Measurements from ENCODE around the gene KRTAP10-8. TPM values are rescaled to one million over a fixed set of nuclear protein-coding genes. Genes with fewer than 3 reads are reported as not detected.
"Not testable (repeated sequence)": the region's sequence is repeated elsewhere in the genome, so short reads cannot be mapped to it uniquely, and the experiment has no call there.

Gene KRTAP10-8
- total RNA-seq, 1 donor from 2014 or later = not detected

GRCh38 chr21:44571844-44572782 is 39.8 kb upstream of the KRTAP10-8 start:
- DNase-seq (ENCODE audit: low spot score) = no peak
- Mint-ChIP-seq H3K36me3 (no peaks in the 10 kb centered on the region), H3K27ac (no peak overlapping the region), H3K4me1 (peaks cover 2% of the 10 kb centered on the region), H3K4me3 (no peak overlapping the region), H3K9me3 (peaks cover 25% of the 10 kb centered on the region), H3K27me3 (ENCODE audit: insufficient read depth, low read depth) (peaks cover 10% of the 10 kb centered on the region)
- Histone ChIP-seq H3K4me3 (no peak overlapping the region), H3K9me3 (ENCODE audit: low read depth) (peaks cover 3% of the 10 kb centered on the region), H3F3A (ENCODE audit: low read depth) (no peaks in the 10 kb centered on the region), H3K9ac (no peak overlapping the region), H2AFZ (replicated peaks) (no peak overlapping the region), H3K4me2 (no peak overlapping the region), H3K36me3 (no peaks in the 10 kb centered on the region), H3K79me2 (ENCODE audit: low read depth) (no peaks in the 10 kb centered on the region), H3K27ac (no peak overlapping the region), H3K27me3 (no peaks in the 10 kb centered on the region), H3K4me1 (no peaks in the 10 kb centered on the region), H4K20me1 (ENCODE audit: low read depth) (no peaks in the 10 kb centered on the region)
- TF ChIP-seq, protein P1, sequence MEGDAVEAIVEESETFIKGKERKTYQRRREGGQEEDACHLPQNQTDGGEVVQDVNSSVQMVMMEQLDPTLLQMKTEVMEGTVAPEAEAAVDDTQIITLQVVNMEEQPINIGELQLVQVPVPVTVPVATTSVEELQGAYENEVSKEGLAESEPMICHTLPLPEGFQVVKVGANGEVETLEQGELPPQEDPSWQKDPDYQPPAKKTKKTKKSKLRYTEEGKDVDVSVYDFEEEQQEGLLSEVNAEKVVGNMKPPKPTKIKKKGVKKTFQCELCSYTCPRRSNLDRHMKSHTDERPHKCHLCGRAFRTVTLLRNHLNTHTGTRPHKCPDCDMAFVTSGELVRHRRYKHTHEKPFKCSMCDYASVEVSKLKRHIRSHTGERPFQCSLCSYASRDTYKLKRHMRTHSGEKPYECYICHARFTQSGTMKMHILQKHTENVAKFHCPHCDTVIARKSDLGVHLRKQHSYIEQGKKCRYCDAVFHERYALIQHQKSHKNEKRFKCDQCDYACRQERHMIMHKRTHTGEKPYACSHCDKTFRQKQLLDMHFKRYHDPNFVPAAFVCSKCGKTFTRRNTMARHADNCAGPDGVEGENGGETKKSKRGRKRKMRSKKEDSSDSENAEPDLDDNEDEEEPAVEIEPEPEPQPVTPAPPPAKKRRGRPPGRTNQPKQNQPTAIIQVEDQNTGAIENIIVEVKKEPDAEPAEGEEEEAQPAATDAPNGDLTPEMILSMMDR (IDR thresholded peaks at IDR 0.05) = no peak
- no peak for TF ChIP-seq EZH2 (IDR thresholded peaks at IDR 0.05)
- TF ChIP-seq EZH2phosphoT487 (IDR thresholded peaks at IDR 0.05) = no peak

- Histone ChIP-seq H3K4me1 (no peaks in the 10 kb centered on the region), H3K9ac (no peak overlapping the region), H3K27me3 (no peaks in the 10 kb centered on the region), H3K4me2 (no peak overlapping the region), H3K79me2 (ENCODE audit: low read depth) (no peaks in the 10 kb centered on the region), H3F3A (ENCODE audit: low read depth) (no peaks in the 10 kb centered on the region), H3K4me3 (no peak overlapping the region), H3K27ac (no peak overlapping the region), H3K9me3 (ENCODE audit: low read depth) (peaks cover 3% of the 10 kb centered on the region), H4K20me1 (ENCODE audit: low read depth) (no peaks in the 10 kb centered on the region), H3K36me3 (no peaks in the 10 kb centered on the region), H2AFZ (replicated peaks) (no peak overlapping the region)
- Mint-ChIP-seq H3K27ac (peak overlapping the region; percentile 35), H3K36me3 (no peaks in the 10 kb centered on the region), H3K9me3 (peaks cover 32% of the 10 kb centered on the region), H3K4me1 (peaks cover 2% of the 10 kb centered on the region), H3K27me3 (ENCODE audit: insufficient read depth, low read depth) (peaks cover 8% of the 10 kb centered on the region), H3K4me3 (no peak overlapping the region)
- DNase-seq (ENCODE audit: low spot score) = no peak
- TF ChIP-seq EZH2phosphoT487 (IDR thresholded peaks at IDR 0.05) (no peak), EZH2 (IDR thresholded peaks at IDR 0.05) (no peak)
- TF ChIP-seq, protein P1 (IDR thresholded peaks at IDR 0.05) = no peak
Observed at GRCh38 chr21:44572959-44573583, 38.8 kb upstream of the KRTAP10-8 start.

DNA sequence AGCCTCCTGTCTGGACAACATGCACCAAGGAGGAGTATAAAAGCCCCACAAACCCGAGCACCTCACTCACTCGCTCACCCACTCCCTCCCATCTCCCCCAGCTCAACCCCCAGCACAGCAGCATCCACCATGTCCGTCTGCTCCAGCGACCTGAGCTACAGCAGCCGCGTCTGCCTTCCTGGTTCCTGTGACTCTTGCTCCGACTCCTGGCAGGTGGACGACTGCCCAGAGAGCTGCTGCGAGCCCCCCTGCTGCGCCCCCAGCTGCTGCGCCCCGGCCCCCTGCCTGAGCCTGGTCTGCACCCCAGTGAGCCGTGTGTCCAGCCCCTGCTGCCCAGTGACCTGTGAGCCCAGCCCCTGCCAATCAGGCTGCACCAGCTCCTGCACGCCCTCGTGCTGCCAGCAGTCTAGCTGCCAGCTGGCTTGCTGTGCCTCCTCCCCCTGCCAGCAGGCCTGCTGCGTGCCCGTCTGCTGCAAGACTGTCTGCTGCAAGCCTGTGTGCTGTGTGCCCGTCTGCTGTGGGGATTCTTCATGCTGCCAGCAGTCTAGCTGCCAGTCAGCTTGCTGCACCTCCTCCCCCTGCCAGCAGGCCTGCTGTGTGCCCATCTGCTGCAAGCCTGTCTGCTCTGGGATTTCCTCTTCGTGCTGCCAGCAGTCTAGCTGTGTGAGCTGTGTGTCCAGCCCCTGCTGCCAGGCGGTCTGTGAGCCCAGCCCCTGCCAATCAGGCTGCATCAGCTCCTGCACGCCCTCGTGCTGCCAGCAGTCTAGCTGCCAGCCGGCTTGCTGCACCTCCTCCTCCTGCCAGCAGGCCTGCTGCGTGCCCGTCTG is 38.0 kb upstream of the KRTAP10-8 start, which contains the start of gene KRTAP10-4:
Gene KRTAP10-4, plus strand, starts transcription at position 100 of the 827 bp plus-strand sequence. Its CDS starts 30 bp downstream, at position 130.
- H2AFZ ChIP-seq (replicated peaks); H3K4me1 Mint-ChIP-seq; H3K4me1 ChIP-seq; H3K27me3 ChIP-seq; H3K36me3 Mint-ChIP-seq; H3K4me3 ChIP-seq; H3K27ac ChIP-seq; DNase-seq (ENCODE audit: low spot score); H3K4me3 Mint-ChIP-seq; H4K20me1 ChIP-seq (ENCODE audit: low read depth); H3K79me2 ChIP-seq (ENCODE audit: low read depth); H3F3A ChIP-seq (ENCODE audit: low read depth); H3K27me3 Mint-ChIP-seq (ENCODE audit: insufficient read depth, low read depth); H3K36me3 ChIP-seq; H3K9ac ChIP-seq; H3K9me3 ChIP-seq (ENCODE audit: low read depth); H3K4me2 ChIP-seq: not testable (repeated sequence)
- Mint-ChIP-seq H3K27ac (peak within 1 kb of the TSS; percentile 35), H3K9me3 (peaks cover 37% of the 10 kb centered on the region)
